Gastroesophageal sphincter (tissue), 3 donors: ENCODE measurements around the gene APBA2.
"Not testable (repeated sequence)": the region's sequence is repeated elsewhere in the genome, so short reads cannot be mapped to it uniquely, and the experiment has no call there.

ENCODE experiments used
- CTCF ChIP-seq, 4 experiments: fragments of 200-600 bp in 2 of 4; fragments of 450-650 bp in 2 of 4; sonication (generic) in 1 of 4; IDR thresholded peaks; one replicate each; pipeline ENCODE4 v1.5.1; 2017 to 2019; ENCODE audit warnings: antibody characterized with exemption in 4 of 4, mild to moderate bottlenecking in 2 of 4, moderate library complexity in 2 of 4
- EP300 ChIP-seq: sonication (generic); formaldehyde crosslinking; IDR thresholded peaks from one replicate; pipeline ENCODE4 v1.6.1; 2017; ENCODE audit warnings: antibody characterized with exemption, mild to moderate bottlenecking
- POLR2A ChIP-seq, 2 donors: fragments of 450-650 bp; IDR thresholded peaks; one replicate each; pipeline ENCODE4 v1.6.1; 2017; ENCODE audit warnings: antibody characterized with exemption in 2 of 2, mild to moderate bottlenecking in 2 of 2, moderate library complexity in 1 of 2
- POLR2AphosphoS5 ChIP-seq: sonication (generic); formaldehyde crosslinking; IDR thresholded peaks from one replicate; pipeline ENCODE4 v1.6.1; 2017; ENCODE audit warnings: antibody characterized with exemption

DNA sequence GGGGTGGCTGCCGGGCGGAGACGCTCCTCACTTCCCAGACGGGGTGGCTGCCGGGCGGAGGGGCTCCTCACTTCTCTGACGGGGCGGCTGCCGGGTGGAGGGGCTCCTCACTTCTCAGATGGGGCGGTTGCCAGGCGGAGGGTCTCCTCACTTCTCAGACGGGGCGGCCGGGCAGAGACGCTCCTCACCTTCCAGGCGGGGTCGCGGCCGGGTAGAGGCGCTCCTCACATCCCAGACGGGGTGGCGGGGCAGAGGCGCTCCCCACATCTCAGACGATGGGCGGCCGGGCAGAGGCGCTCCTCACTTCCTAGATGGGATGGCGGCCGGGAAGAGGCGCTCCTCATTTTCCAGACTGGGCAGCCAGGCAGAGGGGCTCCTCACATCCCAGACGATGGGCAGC is 36.0 kb upstream of the APBA2 start:
- TF ChIP-seq CTCF (IDR thresholded peaks at IDR 0.05); EP300; POLR2AphosphoS5; POLR2A (IDR thresholded peaks at IDR 0.05): not testable (repeated sequence)
